Keratinocyte (primary cell): Measurements from ENCODE around the gene SLC9A3.

Experiments
- EZH2 ChIP-seq: IDR thresholded peaks from one replicate; pipeline ENCODE4 v1.6.1; 2012; ENCODE audit warnings: inconsistent platforms, mild to moderate bottlenecking, low read length, moderate library complexity
- TF ChIP-seq, protein P1 (sequence below), 3 experiments: IDR thresholded peaks in 1 of 3; conservative IDR thresholded peaks in 1 of 3; optimal IDR thresholded peaks in 1 of 3; 2 replicates in 2 of 3; 3 replicates in 1 of 3; pipeline versions ENCODE3 to v1.5.1; 2011; ENCODE audit warnings: low read length in 3 of 3, mild to moderate bottlenecking in 3 of 3, moderate library complexity in 2 of 3, control low read depth in 1 of 3, inconsistent platforms in 1 of 3; ENCODE audit not compliant: insufficient read depth in 2 of 3; ENCODE audit errors: extremely low read depth in 1 of 3

DNA sequence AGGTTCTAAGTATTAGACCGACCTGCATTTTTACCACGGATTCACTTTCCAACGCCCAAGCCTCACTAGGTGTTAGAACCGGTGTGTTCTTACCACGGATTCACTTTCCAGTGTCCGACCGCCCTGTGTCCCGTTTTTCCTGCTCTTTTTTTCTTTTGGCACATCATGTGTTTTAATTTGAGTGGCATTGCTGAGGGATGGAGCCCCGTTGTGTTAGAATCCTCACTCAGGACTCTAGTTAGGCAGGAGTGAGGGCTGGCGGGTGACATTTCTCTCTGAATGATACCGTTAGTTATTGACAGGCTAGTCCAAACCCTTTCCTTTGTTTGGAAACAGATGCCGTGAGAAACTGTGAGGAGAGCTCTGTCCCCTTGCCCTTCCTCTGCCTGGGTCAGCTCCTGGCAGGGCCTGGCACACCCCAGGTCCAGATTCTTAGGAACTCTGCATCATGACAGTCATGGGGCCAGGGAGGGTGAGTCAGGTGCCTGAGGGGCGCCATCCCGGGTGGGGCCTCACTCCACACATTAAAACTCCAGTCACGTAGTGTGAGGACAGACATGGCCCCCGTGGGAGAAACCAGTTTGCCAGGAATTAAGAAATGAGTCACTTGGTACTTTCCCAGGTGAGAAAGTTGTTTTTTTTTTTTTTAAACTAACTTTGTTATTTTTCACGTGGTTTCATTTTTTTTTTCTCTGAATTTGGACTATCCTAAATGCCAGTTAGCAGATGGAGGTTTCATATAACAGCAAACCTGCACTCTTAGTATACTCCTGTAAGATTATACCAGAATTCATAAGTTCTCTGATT, 65.5 kb downstream of the SLC9A3 start:
- TF ChIP-seq, protein P1, sequence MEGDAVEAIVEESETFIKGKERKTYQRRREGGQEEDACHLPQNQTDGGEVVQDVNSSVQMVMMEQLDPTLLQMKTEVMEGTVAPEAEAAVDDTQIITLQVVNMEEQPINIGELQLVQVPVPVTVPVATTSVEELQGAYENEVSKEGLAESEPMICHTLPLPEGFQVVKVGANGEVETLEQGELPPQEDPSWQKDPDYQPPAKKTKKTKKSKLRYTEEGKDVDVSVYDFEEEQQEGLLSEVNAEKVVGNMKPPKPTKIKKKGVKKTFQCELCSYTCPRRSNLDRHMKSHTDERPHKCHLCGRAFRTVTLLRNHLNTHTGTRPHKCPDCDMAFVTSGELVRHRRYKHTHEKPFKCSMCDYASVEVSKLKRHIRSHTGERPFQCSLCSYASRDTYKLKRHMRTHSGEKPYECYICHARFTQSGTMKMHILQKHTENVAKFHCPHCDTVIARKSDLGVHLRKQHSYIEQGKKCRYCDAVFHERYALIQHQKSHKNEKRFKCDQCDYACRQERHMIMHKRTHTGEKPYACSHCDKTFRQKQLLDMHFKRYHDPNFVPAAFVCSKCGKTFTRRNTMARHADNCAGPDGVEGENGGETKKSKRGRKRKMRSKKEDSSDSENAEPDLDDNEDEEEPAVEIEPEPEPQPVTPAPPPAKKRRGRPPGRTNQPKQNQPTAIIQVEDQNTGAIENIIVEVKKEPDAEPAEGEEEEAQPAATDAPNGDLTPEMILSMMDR (optimal IDR thresholded peaks at IDR 0.05 in 1 of 3, IDR thresholded peaks at IDR 0.05 in 1 of 3, conservative IDR thresholded peaks at IDR 0.05 in 1 of 3; ENCODE audit: extremely low read depth in 1 of 3, insufficient read depth in 2 of 3, low read length in 3 of 3), result no peak
- no peak for TF ChIP-seq EZH2
